ENCODE data around the gene GPR143. TPM values are rescaled to one million over a fixed set of nuclear protein-coding genes. Genes with fewer than 3 reads are reported as not detected.

The GPR143 gene
- total RNA-seq, 1 donor from 2014 or later, result 17.4 TPM

DNA sequence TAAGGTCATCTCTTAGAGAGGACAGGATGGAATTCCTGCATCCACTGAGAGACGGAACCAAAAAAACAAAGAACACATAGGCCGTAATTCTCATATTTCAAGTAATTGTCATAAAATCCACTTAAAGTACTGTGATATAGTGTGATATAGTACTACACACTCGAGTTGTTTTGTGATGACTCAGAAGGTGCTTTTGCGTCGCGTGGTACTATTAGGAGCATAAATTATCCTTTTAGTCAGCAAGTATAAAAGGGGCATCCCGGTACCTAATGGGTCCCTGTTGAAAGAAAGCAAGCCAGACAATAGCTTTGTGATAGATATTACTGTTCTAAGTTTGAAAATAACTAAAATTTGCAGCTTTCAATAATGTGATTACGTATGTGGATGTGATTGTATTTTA, 55.3 kb downstream of the GPR143 start:
- TF ChIP-seq, protein P1, sequence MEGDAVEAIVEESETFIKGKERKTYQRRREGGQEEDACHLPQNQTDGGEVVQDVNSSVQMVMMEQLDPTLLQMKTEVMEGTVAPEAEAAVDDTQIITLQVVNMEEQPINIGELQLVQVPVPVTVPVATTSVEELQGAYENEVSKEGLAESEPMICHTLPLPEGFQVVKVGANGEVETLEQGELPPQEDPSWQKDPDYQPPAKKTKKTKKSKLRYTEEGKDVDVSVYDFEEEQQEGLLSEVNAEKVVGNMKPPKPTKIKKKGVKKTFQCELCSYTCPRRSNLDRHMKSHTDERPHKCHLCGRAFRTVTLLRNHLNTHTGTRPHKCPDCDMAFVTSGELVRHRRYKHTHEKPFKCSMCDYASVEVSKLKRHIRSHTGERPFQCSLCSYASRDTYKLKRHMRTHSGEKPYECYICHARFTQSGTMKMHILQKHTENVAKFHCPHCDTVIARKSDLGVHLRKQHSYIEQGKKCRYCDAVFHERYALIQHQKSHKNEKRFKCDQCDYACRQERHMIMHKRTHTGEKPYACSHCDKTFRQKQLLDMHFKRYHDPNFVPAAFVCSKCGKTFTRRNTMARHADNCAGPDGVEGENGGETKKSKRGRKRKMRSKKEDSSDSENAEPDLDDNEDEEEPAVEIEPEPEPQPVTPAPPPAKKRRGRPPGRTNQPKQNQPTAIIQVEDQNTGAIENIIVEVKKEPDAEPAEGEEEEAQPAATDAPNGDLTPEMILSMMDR (conservative IDR thresholded peaks at IDR 0.05; ENCODE audit: low read depth, low read length), result no peak

DNA sequence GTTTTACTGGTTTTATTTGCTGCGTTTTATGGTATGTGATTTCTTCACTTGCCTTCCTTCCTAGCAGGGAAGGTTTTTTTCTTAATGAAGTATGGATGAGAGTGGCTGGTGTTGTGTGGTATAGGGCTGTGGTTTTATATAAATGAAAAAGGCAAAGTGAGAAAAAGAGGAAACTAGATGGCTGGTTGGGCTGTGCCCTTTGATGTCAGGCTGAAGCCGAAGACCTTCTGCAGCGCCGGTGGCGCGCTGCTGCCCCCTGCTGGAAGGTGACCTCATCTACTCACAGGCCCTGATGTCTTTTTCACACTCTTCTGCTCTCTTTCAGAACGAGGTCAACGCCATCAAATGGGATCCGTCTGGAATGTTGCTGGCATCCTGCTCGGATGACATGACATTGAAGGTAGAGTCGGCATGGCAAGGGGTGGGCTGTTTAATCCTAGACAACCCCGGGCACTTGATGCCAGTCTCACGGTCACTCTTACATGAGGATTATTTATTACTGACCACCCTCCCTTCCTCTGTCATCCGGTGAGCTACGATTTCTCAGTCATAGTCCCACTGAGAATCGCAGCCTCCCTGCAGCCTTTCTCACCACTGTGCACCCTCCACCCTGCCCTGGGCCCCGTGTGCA, 56.6 kb downstream of the GPR143 start:
- TF ChIP-seq, protein P1 (conservative IDR thresholded peaks at IDR 0.05; ENCODE audit: low read depth, low read length), result peak; percentile 80
- no peak for DNase-seq (ENCODE audit: low read depth)
- H3K4me3 ChIP-seq (ENCODE audit: low read depth, low read length), result no peak overlapping the region

More for the DNA sequence above, 55.3 kb downstream of the GPR143 start:
- H3K4me3 ChIP-seq (ENCODE audit: low read depth, low read length), result no peak overlapping the region
- DNase-seq (ENCODE audit: low read depth), result no peak

DNA sequence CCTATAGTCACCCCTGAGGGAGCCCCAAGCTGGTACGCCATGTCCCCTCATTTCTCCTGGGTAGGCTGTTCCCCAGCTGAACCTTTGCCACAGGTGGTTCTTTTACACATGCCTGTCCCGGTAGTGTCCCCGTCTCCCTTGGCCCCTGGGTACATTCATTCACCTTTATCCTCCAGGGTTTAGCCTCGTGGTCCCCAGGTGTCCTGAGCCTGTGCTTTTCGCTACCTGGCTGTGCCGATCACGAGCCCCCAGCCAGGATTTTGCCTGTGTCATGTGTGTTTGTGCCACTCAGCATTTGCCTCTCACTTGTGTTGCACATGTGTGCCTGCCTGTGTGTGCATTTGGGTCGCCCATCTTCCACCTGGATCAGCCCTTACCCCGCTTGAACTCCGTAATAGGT, 57.6 kb downstream of the GPR143 start:
- no peak for DNase-seq (ENCODE audit: low read depth)
- TF ChIP-seq, protein P1 (conservative IDR thresholded peaks at IDR 0.05; ENCODE audit: low read depth, low read length), result no peak

DNA sequence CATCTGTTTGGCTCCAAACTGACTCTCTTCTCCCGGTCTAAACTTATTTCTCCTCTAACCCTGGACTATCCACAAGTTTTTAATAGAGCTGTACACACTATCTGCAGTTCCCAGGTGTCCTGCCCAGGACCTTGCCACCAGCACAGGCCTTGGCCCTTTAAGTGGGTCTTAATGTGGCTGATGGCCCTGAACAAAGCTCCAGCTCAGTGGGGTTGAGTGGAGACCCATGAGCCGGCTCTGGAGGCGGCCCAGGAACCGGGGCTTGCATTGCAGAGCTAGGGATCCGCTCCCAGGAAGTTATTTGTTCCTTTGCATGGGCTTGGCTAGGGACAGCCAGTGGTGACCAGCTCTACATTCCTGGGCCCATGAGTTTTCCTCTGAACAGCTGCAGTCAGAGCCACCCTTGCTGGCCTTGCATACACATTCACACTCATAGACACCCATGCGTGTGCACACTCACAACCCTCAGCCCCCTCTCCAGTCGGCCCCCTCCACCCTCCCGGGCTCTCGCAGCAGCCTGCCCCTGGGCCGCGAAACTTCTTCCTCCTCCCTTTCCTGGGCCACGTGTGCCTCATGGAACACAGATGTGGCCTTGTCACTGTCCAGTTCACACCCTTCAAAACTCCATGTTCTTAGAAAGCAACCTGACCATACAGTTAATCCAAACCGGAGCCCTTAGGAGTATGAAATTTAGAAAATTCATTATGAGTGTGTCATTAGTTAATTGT, 58.2 kb downstream of the GPR143 start:
- DNase-seq (ENCODE audit: low read depth), result no peak
- no peak overlapping the region for H3K4me3 ChIP-seq (ENCODE audit: low read depth, low read length)
- TF ChIP-seq, protein P1 (conservative IDR thresholded peaks at IDR 0.05; ENCODE audit: low read depth, low read length), result no peak

More for the DNA sequence above, 57.6 kb downstream of the GPR143 start:
- H3K4me3 ChIP-seq (ENCODE audit: low read depth, low read length), result no peak overlapping the region

DNA sequence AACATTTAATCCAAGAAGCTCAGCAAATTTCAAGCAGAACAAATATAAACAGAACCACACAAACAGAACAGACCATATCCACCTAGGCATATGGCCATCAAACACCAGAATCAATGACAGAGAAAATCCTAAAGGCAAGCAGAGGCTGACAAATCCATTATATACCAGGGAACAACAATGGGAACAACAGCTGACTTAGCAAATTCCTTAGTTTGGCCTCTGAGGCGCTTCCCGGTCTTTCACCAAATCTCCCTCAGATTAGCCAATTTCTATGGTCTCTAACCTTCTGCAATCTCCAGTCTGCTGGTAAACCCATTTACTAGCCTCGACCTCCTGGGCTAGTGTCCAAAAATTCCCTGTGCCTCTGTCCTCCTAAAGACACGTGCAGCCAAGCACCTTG, 59.2 kb downstream of the GPR143 start:
- H3K4me3 ChIP-seq (ENCODE audit: low read depth, low read length), result no peak overlapping the region
- TF ChIP-seq, protein P1 (conservative IDR thresholded peaks at IDR 0.05; ENCODE audit: low read depth, low read length), result no peak
- no peak for DNase-seq (ENCODE audit: low read depth)

DNA sequence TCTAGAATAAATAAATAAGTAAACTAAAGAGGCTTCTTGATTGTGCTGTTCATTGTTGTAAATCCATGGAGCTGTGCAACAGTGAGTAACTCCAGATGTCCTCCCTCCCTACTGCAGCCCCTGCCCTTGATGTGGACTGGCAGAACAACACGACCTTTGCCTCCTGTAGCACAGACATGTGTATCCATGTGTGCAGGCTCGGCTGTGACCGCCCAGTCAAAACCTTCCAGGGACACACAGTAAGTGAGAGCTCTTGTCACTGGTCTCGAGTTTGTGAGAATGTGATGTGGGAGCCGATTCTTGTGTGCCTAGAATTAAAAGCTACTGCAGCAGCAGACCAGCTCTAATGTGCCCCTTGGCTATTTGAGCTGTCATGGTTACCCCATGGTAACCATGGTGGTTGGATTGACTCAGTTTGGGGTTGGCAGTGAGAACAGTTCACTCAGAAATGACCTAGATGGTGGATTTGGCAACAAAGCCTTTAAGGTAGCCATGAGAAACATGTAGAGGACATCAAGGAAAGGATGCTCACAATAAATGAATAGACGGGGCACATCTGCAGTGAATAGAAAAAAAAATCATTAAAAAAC, 60.7 kb downstream of the GPR143 start:
- TF ChIP-seq, protein P1 (conservative IDR thresholded peaks at IDR 0.05; ENCODE audit: low read depth, low read length), result no peak
- no peak for DNase-seq (ENCODE audit: low read depth)
- H3K4me3 ChIP-seq (ENCODE audit: low read depth, low read length), result no peak overlapping the region

Data from epithelial cell of proximal tubule (primary cell).